HG02763 (cell line): ENCODE measurements around the gene PILRB.
"Not testable (repeated sequence)": the region's sequence is repeated elsewhere in the genome, so short reads cannot be mapped to it uniquely, and the experiment has no call there.

Experiments
- ATAC-seq: cut with Tn5 transposase; IDR thresholded peaks from one replicate; pipeline ENCODE4 v1.9.1; 2021; ENCODE audit warnings: mild to moderate bottlenecking, moderate library complexity; ENCODE audit not compliant: unreplicated experiment

PILRB gene

DNA sequence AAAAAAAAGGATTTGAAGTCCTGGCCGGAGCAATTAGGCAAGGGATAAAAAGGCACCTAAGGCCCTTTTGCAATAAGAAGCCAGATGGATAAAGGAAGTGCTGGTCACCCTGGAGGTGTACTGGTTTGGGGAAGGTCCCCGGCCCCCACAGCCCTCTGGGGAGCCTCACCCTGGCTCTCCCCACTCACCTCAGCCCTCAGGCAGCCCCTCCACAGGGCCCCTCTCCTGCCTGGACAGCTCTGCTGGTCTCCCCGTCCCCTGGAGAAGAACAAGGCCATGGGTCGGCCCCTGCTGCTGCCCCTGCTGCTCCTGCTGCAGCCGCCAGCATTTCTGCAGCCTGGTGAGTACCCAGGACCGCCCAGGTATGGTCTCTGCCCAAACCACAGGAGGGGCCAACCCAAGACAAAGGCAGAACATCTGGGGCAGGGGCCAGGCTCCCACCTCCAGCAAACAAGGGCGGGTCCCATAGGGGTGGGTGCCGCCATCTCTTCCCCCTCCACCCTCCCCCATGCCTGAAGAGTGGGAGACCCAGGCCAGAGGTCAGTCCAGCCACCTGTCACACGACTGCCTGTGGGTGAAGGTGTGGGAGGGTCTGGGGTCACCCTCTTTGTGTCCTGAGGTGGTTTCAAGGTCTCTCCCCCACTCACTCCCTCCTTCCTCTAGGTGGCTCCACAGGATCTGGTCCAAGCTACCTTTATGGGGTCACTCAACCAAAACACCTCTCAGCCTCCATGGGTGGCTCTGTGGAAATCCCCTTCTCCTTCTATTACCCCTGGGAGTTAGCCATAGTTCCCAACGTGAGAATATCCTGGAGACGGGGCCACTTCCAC is at the start of gene PILRB:
PILRB (plus strand) TSS at position 91 of the 830 bp plus-strand sequence; CDS start at position 277, 186 bp downstream.
- no peak for ATAC-seq

DNA sequence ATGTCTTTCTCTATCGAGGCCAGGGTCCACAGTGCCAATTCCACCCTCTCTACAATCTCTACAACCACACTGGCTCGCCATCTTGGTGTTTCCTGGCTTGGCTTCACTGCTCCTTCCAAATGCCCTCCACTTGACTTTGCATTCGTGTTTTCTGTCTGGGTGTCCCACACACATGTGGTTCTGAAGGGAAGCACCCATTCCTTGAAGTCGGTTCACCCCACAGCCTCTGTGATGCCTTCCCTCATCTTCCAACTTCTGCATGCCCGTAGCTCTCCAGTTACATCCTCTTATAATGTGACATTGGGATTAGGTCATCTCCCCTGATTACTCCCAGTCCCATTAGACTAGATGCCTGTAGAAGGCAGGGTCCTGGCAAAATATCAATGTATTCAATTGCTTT is 39.6 kb upstream of the PILRB start:
- ATAC-seq, result not testable (repeated sequence)

DNA sequence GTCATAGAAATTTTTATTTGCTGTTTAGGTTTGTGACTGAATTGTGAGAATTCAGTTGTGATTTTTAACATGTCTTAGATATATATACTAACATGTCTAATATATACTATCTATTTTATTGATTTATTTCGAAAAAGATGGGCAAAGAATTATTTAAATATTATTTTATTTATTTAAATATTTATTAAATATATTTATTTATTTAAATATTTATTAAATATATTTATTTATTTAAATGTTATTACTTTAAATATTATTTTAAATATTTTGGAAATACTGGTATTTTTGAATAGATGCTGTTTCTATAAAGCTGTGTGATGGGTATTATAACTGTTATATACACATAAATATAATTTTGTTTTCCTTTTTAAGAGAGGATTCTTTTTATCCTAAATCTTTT is 36.3 kb upstream of the PILRB start:
- not testable (repeated sequence) for ATAC-seq

DNA sequence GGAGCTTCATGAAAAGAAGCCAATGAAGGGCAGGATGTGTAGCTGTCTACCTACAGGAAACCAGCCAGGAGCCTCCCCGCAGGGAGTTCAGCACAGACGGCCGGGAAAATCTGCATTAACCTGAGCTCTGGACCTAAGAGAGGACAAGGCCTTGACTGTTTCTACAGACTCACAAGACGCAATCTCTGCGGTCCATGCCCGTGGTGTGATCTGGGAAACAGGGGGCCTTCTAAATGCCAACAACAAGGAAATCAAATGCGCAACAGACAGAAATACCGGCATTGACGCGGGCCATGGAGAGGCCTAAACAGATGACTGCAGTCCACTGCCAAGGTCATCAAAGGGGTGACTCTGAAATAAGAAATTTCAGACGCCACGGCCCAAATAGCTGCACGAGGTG is 33.7 kb upstream of the PILRB start:
- not testable (repeated sequence) for ATAC-seq

DNA sequence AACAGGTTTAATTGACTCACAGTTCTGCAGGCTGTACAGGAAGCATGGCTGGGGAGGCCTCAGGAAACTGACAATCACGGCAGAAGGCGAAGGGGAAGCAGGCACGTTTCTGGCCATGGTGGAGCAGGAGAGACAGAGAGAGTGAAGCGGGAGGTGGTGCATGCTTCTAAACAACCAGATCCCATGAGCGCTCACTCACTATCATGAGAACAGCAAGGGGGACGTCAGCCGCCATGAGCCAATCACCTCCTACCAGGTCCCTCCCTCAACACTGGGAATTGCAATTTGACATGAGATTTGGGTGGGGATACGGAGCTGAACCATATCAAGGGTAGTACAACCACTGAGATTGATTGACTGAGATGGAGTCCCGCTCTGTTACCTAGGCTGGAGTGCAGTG is 32.2 kb upstream of the PILRB start:
- not testable (repeated sequence) for ATAC-seq

DNA sequence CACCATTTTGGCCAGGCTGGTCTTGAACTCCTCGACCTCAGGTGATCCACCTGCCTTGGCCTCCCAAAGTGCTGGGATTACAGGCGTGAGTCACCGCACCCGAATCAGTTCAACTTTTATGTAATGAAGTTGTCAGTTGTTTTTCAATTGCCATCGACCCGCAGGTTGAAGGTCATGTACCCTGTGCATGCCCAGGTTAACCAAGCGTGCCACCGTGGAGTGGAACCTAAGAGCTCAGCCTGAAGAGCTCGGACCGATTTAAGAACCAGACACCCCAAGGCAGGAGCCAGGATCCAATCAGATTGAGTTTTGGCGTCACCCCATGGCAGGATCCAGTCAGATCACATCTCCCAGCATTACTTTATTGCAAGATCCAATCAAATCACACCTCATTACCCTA is 31.0 kb upstream of the PILRB start:
- ATAC-seq, result not testable (repeated sequence)

DNA sequence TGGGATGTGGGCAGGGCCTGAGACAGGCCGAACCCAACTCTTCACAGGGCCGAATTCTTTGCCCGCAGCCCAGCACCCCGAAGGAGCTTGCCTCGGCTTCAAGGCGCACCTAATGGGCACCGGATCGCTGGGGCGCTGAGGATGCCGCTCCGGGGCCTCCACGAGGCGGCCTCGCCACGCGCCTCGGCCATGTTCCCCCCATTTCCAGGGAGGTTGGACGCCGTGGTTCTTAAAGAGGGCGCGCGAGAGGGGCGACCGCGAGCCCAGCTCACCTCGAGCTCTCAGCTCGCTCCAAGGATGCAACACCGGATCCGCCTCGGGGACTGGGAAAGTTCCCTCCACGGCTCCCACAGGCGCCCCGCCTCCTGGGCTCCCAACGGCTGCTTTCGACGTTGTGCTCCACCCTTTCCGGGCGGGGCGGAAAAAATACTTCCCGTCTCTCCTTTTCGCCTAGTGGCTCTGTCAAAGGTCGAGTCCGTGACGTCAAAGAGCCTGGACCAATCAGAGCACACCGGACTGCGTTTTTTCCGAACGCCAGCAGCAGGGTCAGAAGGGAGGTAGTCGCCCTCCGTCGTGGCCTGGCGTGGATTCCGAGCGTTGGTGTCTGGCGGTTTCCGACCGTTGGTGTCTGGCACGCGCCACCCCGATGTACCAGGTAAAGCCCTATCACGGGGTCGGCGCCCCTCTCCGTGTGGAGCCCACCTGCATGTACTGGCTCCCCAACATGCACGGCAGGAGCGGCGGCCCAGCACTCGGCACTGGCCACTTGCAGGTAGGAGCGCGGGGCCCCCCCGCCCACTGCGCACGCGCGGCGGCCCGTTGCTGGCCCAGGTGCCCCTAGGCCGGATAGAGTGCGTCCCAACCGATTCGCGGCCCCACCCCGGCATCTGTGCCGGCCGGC is 22.1 kb upstream of the PILRB start:
- ATAC-seq, result peak; percentile 94

DNA sequence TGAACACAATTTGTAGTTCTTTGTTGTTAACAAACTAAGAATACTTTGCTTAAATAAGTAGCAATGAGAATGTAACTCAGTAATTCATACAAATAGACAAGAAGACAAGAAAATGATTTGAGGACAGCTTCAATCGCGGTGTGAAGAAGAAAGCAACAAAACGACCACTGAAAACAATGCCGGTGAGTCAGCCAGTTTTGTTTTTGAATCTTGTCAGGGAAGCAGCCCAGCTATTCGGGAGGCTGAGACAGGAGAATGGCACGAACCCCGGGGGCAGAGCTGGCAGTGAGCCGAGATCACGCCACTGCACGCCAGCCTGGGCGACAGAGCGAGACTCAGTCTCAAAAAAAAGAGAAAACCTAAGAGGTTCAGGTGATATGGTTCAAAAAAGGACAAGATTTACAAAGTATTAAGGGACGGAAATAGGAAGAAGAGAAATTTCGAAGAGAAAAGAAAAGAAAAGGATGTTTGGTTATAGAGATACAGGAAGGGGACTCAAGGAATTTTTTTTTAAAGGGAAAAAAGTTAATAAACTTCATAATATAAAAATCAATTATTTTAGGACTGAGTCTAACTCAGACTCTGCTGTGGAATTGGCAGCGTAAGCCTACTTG is 19.7 kb upstream of the PILRB start:
- ATAC-seq, result not testable (repeated sequence)

DNA sequence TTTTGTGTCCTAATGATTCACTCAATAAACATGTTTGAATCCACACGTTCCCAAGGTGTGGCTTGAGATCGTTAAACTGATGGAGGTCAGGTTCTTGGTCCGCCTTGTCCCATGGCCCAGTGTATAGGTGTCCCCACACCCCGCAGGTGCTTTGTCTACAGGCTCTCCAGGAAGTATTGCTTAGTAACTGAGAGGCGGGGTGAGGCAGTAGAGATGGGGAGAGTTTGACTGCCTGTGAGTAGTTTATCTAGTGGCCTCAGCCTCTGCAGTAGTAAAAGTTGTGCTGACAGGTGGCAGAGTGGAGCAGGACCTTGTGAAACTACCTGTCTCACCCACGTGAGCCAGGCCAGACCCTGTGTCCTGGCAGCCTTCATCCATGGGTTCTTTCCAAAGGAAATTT is 16.6 kb upstream of the PILRB start:
- not testable (repeated sequence) for ATAC-seq

DNA sequence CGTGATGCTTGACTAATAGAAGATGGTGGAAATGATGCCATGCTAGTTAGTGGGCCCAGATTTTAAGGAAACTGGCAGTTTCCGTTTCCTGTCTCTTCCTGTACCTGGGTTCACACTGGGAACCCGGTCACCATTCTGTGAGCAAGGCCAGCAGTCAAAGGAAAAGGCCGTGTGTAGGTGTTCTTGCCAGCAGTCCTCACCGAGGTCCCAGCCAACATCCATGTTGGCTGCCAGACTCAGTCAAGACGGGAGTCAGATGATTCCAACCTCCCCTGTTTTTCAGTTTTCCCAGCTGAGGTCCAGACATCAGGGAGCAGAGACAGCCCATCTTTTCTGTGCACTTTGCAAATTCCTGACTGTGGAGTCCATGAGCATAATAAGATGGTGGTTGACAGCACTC is 15.2 kb upstream of the PILRB start:
- ATAC-seq, result no peak

DNA sequence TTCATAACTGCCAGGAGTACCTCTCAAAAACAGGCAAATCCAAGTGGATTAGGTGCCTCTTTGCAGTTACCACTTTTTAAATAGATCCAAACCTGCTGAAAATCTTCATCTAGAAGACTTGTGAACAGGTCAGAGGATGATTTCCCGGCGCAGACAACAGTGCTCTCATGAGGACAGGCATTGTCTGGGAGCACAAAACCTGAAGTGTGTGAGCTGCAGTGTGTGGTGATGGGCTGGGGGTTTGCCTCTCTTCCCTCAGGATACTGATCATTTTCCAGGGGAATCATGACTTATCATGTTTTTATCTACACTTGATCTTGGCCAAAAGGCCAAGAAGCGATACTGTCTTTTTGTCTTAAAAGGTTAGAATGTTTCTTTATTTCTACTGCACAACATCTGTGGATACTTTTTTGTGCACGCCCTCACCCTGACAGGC is 13.8 kb upstream of the PILRB start:
- not testable (repeated sequence) for ATAC-seq

DNA sequence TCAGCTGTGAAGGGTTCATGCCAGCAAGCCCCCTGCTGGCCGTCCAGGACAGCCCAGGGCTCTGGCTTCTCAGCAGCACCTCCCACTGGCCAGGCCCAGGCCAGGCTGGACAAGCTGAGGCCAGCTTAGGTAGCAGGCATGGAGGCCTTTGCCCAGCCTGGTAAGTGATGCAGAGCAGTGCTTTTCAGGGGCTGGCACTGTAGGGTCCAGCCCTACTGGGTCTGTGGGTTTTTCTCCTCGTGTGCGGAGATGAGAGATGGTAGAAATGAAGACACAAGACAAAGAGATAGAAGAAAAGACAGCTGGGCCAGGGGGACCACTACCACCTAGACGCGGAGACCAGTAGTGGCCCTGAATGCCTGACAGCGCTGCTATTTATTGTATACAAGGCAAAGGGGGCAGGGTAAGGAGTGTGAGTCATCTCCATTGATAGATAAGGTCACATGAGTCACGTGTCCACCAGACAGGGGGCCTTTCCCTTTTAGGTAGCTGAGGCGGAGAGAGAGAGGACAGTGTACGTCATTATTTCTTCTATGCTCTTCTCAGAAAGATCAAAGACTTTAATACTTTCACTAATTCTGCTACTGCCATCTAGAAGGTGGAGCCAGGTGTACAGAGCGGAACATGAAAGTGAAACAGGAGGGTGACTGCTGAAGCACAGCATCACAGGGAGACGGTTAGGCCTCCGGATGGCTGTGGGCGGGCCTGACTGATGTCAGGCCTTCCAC is 13.2 kb upstream of the PILRB start:
- peak; percentile 69 for ATAC-seq

DNA sequence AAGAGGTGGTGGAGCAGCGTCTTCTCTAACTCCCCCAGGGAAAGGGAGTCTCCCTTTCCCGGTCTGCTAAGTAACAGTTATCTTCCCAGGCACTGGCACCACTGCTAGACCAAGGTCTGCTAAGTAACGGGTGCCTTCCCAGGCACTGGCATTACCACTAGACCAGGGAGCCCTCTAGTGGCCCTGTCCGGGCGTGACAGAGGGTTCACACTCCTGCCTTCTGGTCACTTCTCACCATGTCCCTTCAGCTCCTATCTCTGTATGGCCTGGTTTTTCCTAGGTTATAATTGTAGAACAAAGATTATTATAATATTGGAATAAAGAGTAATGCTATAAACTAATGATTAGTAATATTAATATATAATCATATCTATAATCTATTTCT is 12.6 kb upstream of the PILRB start:
- peak; percentile 29 for ATAC-seq

DNA sequence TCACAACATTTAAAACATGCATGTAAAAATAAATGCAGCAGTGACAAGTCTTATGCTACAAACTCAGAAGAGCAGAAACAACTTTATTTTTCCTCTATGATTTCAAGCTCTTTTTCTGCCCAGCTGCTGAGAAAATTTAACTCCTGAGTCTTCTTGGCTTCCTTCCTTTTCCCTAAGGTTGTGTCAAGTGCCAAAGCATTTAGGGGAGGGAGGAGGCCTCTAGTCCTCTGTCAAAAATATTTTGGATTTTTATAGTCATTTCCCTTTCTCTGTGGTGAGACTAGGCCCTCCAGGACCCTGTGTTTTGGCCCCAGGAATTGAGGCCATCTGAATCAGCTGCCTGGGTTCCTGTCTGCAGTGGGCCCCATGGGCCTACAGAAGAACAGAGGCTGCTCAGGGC is 11.0 kb upstream of the PILRB start:
- ATAC-seq, result no peak

DNA sequence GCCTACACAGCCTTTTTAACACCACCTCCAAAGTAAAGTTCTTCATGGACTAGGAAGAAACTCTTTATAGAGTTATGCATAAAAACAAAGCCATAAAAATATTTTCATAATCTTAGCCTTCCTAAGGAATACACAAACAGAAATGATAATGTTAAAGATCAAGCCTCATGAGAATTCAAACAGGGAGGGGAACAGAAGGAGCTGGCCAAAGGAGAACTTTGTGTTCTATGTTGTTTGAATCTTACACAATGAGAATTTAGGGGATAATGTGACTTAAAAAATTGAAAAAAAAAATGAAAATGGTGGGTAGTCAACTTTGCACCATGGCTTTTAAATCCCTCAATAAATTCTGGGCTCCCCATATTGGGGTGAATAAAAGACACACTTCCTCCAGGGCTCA is 9.1 kb upstream of the PILRB start:
- no peak for ATAC-seq

DNA sequence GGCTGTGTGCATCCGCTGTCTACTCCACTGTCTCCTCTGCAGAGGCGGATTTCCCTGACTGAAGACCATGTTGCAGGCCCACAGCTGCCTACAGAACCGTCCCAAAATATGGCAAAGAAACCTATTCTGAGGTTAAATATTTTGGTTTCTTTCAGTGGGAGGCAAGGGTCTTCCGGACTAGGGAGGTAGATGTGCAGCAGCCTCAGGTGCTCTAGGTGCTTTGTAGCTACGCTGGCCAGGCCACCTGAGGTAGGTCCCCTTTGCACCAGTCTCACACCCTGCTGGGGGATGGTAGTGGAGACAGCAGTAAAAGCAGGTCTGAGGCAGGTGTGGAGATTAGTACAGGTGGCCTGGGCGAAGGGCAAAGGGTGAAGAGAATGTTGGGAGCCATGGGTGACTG is 8.2 kb upstream of the PILRB start:
- ATAC-seq, result no peak

DNA sequence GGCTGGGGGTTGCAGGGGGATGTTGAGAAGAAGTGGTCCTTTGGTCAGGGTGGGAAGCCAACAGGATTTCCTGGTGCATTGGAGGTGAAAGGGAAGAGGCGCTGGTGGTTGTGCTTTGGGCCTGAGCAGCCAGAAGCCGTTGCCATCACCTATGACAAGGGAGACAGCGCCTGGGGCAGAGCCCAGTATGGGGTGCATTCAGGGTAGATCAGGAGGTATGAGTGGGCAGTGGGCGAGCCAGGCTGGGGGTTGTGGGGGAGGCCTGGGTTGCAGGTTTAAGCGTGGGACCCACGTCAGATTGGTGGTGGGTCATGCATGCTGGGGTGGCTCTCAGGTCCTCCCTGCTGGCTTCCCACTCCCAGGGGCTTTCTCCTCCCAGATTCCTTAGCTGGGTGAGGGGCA is 6.3 kb upstream of the PILRB start:
- ATAC-seq, result no peak

DNA sequence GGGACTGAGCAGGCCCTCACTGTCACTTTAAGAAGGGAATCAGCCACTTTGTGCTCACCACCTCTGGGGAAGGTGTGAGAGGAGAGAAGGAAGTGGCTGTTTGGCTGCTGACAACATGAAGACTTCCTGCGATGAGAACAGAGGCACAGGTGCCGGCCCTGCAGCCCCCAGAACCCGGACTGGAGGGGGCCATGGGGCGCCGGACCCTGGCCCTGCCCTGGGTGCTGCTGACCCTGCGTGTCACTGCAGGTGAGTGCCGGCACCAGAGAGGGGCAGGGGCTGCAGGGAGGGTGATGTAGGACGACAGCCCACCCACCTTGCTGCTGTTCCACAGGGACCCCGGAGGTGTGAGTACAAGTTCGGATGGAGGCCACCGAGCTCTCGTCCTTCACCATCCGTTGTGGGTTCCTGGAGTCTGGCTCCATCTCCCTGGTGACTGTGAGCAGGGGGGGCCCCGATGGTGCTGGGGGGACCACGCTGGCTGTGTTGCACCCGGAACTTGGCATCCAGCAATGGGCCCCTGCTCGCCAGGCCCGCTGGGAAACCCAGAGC is 5.6 kb upstream of the PILRB start:
- not testable (repeated sequence) for ATAC-seq

DNA sequence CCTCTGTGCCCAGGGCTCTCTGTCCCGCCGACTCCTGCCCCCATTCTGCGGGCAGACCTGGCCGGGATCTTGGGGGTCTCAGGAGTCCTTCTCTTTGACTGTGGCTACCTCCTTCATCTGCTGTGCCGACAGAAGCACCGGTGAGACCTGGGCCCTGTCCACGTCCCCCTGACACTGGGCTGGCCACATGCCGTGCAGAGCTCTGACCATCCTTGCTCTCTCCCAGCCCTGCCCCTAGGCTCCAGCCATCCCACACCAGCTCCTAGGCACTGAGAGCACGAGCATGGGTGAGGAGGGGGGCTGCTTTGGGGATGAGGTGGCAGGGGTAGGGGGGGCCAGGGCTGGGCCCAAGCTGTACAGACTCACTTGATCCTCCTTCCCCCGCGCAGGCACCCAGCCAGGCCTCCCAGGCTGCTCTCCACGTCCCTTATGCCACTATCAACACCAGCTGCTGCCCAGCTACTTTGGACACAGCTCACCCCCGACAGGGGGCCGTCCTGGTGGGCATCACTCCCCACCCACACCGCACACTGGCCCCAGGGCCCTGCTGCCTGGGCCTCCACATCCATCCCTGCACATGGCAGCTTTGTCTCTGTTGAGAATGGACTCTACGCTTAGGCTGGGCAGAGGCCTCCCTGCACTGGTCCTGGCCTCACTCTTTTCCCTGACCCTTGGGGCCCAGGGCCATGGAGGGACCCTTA is 4.8 kb upstream of the PILRB start:
- ATAC-seq, result no peak
